Measurements from ENCODE around the gene CRB1.

GRCh38 chr1:197356723-197357533 is 88.9 kb downstream of the CRB1 start:
- peak; percentile 51 for TF ChIP-seq CTCF (IDR thresholded peaks at IDR 0.05; ENCODE audit: insufficient read depth, low read length, poor library complexity, severe bottlenecking)
- TF ChIP-seq EZH2phosphoT487 (conservative IDR thresholded peaks at IDR 0.05; ENCODE audit: low read length): no peak

Measured in SU-DHL-6 (cell line).